NCI-H446 (cell line): ENCODE measurements around the gene RHCG.

Source experiments
- DNase-seq, 2 experiments: peaks; one replicate each; lab custom pipeline; 2025; lab: John Stamatoyannopoulos, UW

RHCG gene

DNA sequence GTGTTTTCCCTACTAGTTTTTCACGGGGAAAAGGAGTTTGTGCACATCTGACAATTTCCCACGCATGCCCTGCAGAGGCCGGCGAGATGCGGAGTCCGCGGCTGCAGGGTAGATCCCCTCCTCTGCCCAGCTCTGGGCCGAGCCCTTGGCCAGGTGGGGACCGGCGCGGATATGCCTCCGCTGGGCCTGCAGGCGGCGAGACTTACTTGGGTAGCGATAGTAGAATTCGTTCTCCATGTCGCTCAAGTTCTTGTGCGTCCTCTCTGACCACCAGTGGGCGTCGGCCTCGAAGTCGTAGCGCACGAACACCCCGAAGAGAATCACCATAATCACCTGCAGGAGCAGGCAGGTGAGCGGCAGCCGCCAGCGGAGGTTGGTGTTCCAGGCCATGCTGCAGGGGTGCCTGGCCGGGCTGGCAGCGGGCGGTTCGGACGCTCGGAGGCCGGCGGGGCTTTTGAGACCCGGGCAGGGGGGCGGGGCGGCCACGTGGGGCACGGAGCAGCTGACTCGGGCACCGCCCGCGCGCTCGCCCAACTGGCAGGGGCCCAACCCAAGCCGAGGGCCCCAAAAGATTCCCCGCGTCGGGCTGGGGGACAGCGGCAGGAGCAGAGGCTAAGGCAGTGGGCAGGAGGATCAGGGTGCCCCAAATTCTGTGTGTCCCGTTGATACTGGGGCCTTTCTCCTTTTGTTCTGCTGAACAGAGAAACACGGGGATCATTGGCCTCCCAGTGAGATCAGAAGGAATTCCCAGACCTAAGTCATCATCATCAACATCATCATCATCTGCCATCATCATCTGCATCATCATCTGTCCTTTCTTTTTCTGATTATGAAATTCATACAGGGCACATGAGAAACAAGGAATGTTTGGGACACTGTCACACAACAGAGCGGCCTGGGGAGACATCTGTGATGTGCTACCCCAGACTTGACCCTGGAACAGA is at the start of gene RHCG:
Gene RHCG, minus strand, starts transcription at position 429 of the 944 bp plus-strand sequence. Its CDS starts 39 bp downstream, at position 390.
- no peak for DNase-seq

- DNase-seq = no peak
These were observed 47.0 kb upstream of the RHCG start for GRCh38 chr15:89543389-89543788.

- DNase-seq = no peak
These were observed 46.0 kb upstream of the RHCG start for GRCh38 chr15:89542369-89542768.

DNA sequence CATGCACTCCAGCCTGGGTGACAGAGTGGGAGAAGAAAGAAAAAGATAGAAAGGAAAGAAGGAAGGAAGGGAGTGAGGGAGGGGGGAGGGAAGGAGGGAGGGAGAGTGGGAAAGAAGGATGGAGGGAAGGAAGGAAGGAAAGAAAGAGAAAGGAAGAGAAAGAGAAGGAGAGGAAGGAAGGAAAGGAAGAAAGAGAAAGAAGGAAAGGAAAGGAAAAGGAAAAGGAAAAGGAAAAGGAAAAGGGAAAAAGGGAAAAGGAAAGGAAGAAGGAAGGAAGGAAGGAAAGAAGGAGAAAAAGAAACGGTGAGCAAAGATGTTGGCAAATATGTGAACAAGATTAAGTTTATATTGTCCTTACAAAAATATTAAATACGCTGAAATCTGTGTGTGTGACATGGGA is 42.6 kb upstream of the RHCG start:
- no peak for DNase-seq

DNA sequence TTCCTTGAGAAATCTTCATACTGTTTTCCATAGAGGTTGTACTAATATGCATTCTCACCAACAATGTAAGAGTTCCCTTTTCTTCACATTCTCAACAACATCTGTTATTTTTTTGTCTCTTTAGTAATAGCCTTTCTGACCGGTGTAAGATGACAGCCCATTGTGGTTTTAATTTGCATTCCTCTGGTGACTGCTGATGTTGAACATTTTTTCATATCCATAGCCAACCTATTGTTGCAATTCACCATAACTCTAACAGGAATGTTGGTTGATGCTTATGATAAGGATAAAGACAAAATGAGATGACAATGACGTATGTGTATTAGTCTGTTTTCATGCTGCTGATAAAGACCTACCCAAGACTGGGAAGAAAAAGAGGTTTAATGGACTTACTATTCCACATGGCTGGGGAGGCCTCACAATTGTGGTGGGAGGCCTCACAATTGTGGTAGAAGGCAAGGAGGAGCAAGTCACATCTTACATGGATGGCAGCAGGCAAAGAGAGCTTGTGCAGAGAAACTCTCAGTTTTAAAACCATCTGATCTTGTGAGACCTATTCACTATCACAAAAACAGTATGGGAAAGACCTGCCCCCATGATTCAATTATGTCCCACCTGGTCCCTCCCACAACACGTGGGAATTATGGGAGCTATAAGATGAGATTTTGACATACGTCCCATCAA is 37.6 kb upstream of the RHCG start:
- no peak for DNase-seq

- DNase-seq = no peak
These were observed 35.6 kb upstream of the RHCG start for GRCh38 chr15:89531796-89532537.

GRCh38 chr15:89530976-89531375 is 34.6 kb upstream of the RHCG start:
- no peak for DNase-seq

DNA sequence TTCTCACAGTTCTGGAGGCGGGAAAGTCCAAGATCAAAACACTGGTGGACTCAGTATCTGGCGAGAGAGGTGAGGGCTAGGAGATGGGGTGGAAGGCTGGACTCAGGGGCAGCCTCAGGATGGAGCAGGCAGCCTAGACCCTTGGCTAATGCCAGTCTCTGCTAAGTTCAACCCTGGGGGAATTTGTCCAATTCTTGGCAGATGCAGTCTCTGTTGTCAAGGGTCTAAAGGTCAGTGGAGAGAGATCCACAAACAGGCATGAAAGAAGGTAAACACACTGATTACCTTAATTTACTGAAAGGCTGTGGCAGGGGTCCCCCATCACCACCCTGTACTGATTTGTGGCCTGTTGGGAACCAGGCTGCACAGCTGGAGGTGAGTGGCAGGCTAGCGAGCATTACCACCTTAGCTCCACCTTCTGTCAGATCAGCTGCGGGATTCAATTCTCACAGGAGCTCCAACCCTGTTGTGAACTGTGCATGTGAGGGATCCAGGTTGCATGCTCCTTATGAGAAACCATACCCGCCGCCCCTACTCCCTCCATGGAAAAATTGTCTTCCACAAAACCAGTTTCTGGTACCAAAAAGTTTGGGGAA is 32.5 kb upstream of the RHCG start:
- no peak for DNase-seq

DNA sequence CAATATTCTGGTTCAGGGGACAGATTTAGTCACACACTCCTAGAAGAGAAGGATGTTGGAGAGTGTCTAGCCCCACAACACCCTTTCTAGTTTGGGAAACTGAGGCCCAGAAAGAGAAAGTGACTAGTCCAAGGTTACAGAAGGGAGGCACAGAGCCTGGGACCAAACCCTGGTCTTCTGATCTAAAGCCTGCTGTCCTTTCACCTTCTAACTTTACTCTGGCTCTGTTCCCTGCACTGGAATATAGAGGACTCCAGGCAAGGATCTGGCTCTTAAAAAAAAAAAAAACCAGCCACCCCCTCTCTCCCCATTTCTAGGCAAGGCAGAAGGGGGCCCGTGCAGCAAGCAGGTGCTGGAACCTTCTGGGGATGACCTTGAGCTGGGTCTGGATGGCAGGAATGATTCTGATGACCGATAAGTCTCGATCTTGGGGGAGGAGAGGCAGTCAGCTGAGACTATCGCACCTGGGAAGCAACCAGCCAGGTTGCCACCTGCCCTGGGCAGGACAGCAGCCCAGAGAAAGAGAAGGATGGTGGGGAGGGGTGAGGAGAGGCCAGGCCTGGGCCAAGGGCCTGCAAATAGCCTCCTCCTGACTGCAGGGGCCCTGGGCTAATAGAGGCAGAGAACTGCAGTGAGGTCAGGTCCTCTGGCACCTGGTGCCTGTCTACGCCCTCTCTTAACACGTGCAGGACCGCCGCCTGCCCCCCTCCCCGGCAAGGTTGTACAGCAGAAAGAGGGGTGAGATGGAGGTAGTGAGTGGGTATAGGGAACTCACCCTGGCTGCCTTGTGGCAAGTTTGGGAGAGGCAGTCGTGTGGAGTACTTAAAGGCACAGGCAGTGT is 30.4 kb upstream of the RHCG start:
- DNase-seq = no peak

DNA sequence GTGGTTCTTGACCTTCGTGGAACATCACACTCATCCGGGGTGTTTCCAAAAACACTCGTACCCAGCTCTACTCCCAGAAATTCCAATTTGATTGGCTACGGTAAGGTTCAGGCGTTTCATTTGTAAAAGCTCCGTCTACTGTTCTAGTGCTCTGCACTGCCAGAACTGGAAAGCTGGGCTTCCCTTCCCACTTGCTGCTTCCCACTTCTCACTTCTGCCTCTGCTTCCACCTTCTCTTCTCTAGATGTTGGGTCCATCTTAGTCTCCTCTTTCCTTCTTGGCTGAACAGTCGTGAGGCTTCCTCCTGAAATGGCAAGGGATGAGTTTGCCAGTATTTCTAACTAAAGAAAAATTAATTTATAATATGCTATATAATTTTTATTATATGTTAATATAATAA is 29.8 kb upstream of the RHCG start:
- DNase-seq = no peak

DNA sequence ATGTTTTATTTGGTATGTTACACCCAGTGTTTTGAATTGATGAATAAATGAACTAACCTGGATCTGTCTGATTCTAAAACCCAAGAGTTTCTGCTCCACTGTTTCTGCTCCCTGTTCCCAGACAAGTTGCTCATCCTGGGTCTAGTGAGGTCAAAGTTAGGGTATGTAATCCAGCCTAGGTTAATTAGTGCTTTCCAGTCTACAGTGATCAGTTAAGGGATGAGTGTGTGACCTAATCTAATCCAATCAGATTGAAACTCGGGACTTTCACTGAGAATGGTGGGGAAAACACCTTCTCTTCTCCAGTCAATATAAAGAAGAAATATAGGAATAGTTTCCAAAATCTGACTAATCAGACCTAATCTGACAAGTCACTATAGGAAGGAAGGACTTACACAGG is 27.8 kb upstream of the RHCG start:
- no peak for DNase-seq

DNA sequence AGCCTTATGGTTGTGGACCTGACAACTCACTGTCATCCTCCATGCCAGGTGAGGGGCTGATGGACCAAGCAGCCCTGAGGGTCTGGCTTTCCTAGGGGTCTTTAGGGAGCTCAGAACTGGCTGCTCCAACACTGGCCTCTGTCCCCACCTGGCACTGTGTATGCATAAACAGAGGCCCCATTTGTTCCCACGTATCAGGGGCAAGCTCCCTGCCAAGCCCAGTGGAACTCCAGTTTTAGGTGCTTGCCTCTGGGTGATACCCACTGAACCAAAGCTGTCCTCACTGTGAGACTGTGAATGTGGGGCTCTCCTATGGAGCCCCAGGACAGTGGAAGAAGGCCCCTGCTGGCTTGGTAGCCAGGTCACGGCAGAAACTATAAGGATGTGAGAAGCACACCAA is 26.7 kb upstream of the RHCG start:
- no peak for DNase-seq

DNA sequence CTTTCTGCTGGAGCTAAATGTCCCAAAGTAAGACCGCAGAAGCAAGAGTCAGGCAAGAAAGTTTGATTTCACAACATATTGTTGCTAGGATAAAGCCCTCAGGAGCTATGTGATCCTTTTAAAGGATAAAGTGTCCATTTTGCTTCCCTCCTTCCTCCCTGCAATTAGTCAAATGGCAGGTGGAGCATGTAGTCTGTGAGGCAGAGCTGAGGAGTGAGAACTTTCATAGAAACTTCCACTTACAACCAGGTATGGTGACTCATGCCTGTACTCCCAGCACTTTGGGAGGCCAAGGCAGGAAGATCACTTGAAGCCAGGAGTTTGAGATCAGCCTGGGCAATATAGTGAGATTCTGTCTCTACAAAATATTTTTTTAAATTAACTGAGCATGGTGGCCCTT is 25.2 kb upstream of the RHCG start:
- no peak for DNase-seq

- no peak for DNase-seq
These were observed 19.1 kb upstream of the RHCG start for GRCh38 chr15:89515477-89515876.

DNA sequence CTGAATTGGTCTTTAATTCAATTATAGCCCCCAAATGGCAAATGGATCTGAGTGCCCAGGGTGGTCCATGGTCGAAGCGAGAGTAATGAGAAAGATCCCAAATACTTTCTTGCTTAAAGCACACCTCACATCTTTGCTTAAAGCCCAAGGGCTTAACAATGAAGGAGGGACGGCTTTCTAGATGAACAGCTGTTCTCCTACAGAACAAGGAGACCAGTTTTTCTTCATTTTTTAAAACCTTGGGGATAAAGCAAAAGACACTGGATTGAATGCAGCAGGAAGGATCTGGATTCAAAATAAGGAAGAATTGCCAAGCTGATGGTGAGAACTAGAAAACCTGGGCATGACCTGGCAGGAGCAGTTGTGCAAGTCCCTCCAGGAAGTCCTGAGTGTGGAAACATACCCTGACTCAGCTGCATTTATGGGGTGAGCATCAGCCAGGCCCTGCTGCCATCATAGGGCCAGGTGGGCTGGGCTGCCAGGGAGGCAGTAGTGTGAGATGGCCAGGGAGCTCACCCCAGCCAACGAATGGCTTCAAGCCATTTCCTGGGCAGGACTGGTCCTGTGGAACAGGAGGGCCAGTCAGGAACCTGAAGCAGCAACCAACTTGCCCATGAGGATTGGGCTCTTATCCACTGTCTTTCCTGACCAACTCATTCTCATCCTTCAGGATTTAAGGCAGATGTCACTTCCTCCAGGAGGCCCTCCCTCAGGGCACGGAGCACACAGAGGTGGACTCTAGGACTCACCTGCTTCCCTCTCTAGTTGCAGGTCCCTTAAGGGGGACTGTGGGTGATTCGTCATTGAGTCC is 18.4 kb upstream of the RHCG start:
- DNase-seq = no peak

DNA sequence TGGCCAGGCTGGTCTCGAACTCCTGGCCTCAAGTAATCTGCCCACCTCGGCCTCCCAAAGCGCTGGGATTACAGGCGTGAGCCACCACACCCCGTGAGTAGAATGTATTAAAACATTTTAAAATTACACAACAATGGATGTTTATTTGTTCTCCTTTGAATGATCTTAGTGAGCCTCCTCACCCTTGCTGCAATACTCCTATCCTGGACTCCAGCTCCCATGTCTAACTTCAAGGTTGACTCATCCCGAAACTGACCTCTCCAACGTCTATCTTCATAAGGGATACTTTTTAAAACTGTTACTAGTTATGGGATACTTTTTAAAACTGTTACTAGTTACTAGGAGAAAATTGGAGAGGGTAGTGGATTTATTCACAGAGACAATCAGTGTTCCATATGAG is 17.8 kb upstream of the RHCG start:
- no peak for DNase-seq

- DNase-seq = no peak
These were observed 16.9 kb upstream of the RHCG start for GRCh38 chr15:89513284-89513683.

DNA sequence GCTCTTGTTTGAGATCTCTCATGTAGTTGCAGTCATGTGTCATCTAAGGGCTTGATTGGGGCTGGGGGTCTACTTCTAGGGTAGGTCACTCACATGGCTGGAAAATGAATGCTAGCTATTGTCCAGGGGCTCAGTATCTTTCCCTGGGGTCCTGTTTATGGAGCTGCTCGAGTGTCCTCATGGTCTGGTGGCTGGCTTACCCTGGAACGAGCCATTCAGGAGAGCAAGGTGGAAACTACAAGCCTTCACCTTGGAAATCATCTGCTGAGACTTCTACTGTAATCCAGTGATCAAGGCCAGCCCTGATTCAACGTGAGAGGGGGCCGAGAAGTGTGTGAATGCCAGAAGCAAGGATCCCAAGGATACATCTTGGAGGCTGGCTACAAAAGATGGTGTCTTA is 16.2 kb upstream of the RHCG start:
- DNase-seq = no peak

DNA sequence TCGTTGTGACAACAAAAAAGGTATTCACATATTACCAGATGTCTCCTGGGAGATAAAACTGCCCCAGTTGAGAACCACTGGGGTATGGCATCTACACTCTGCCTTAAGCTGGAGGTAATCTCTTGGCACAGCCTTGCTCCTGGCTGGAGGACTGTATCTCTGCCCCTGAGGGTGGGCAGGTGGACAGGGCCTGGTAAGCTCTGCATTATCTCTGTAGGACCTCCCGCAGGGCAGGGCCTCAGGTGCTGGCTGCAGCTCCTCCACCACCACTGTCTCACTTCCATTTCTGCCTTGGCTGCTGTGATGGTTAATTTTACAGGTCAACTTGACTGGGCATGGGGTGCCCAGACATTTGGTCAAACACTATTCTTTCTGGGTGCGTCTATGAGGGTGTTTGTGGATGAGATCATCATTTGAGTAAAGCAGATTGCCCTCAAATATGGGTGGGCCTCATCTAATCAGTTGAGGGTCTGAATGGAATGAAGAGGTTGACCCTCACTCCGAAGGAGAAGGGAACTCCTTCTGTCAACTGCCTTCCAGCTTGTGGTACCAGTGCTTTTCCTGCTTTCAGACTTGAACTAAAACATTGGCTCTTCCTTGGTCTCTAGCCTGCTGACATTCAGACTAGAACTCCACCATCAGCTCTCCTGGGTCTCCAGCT is 9.8 kb upstream of the RHCG start:
- DNase-seq = no peak

DNA sequence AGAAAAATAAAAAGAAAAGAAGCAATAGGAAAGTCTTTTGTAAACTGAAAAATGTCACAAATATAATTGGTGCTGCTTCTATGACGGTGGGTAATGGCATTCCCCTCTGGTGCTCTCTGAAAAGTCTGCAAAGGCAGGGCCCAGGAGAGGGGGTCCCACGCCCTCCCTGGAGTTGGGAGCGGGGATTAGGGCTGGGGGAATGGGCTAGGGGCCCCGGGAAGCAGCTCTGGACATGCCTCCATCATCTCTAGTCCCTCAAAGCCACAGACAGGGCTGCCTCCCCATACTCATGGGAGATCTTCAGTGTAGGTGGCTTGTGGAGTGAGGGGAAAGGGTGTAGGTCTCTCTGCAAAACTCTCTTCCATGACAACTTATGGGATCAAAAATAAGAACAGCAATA is 7.8 kb upstream of the RHCG start:
- no peak for DNase-seq
